ENCODE measurements around the gene NGRN.
"Not testable (repeated sequence)": the region's sequence is repeated elsewhere in the genome, so short reads cannot be mapped to it uniquely, and the experiment has no call there.

The NGRN gene

GRCh38 chr15:90286678-90287077 is 21.2 kb downstream of the NGRN start:
- DNase-seq, result peak; percentile 54 to 70

- peak in 1 of 2 experiments; percentile 10 for DNase-seq
Observed at GRCh38 chr15:90287101-90287500, 21.6 kb downstream of the NGRN start.

DNA sequence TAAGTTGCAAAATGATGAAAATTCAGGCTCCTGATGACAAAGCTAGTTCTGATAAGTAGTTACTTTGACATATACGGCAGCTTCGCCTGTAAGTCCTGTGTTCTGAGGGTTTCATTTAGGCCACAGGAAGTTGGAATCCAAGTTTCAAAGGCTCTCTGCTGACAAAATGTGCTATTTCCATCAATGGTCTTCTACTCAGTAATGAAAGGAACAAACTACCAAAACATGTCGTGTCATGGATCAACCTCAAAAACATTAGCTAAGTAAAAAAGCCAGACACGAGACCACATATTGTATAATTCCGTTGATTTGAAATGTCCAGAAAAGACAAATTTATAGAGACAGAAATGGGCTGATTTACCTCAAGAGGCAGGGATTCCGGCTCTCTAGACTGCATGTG is 22.5 kb downstream of the NGRN start:
- DNase-seq, result no peak

- no peak for DNase-seq
Observed at GRCh38 chr15:90291679-90292356, 26.3 kb downstream of the NGRN start.

GRCh38 chr15:90293040-90293810 is 27.8 kb downstream of the NGRN start:
- DNase-seq, result peak; percentile 34 to 36

DNA sequence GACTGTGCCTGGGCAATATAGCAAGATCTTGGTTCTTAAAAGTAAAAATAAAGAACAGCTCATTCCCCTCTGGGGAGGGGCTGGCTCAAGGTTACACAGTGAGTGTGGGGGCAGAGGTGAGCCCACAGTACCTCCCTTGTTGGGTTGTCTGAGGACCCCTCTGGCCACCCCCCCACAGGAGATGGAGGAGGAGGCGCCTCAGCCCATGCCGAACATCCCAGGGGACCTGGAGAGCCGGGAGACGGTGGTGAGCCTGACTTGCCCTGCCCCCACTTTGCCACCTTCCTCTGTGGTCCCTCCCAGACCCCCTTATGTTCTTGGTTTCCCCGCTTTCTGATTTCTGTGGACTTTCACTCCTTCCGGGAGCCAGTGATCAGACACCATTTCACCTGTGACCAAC is 28.7 kb downstream of the NGRN start:
- no peak for DNase-seq

DNA sequence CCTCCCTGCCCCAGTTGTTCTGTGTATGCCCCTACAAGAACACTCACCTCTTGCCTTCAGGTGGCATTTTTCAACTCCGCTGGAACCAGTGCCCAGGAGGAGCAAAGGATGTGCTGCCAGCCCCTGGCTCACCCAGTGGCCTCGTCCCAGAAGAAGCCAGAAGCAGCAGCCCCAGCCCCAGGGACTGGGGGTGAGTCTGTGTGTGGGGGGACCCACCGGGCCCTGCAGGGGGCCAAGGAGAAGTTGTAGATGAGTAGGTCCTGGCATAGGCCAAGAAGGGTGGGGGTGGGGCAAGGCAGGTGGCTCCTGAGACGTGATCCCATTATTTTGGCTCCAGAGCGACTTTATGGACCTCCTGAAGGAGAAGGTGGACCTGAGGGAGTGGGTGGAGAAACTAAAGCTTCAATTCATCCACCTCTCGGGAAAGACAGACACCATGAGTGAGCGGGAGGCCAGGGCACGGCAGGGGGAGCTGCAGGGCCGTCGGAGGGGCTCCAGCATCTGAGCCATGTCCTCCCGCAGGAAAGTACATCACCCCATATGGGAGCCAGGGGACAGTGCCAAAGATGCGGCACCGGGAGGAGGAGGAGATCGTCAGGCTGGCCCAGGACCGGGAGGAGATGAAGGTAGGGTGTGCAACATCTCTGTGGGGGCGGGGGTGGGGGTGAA is 29.3 kb downstream of the NGRN start:
- DNase-seq, result no peak

- no peak for DNase-seq
Observed at GRCh38 chr15:90295270-90295648, 29.8 kb downstream of the NGRN start.

GRCh38 chr15:90296316-90296884 is 30.9 kb downstream of the NGRN start:
- DNase-seq, result not testable (repeated sequence)

- no peak for DNase-seq
Observed at GRCh38 chr15:90297021-90297420, 31.5 kb downstream of the NGRN start.

DNA sequence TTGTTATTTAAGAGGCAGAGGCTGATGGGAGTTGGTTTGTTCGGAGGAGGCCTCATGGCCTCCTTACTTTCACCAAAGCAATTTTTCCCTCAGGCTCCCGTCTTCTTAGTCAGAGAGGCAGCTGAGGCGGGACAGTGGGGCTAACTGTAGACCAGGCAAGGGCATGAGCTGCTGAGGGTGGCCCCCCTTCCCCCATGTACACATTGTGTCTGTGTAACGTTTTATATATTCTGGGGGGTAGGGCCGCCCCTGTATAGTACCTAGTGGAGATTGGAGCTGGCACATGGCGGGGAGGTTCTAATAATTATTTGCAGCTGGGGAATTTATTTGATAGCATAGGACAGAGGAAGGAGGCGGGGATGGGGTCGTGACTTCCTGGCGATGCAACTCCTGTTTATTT is 35.1 kb downstream of the NGRN start:
- DNase-seq, result no peak

GRCh38 chr15:90300988-90301706 is 35.7 kb downstream of the NGRN start:
- DNase-seq, result peak; percentile 34 to 38

- DNase-seq, result no peak
Observed at GRCh38 chr15:90301707-90302300, 36.3 kb downstream of the NGRN start.

DNA sequence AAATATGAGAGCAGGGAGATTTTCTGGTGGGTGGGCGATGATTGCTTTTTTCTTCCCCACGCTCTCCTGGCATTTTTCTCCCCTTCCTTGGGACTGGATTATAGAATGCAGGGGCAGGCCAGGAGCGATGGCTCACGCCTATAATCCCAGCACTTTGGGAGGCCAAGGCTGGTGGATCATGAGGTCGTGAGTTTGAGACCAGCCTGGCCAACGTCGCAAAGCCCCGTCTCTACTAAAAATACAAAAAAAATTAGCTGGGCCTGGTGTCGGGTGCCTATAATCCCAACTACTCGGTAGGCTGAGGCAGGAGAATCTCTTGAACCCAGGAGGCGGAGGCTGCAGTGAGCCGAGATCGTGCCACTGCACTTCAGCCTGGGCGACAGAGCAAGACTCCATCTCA is 39.9 kb downstream of the NGRN start:
- not testable (repeated sequence) for DNase-seq

DNA sequence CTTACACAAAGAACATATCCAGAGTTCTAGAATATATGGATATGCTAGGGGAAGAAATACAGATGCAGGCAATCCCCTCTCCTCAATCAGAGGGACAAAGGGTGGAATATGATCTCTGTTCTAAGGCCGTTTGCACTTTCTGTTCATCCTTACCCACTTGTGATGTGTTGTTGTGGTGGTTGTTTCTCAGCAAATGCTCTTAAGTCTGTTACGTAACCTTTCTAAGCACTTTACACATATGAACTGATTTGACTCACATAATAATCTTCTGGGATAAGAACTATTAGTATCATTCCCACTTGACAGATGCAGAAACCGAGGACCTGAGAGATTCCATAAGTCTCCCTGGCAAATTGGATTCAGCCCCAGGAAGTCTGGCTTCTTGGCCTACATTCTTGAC is 40.5 kb downstream of the NGRN start:
- DNase-seq, result no peak

GRCh38 chr15:90306560-90306959 is 41.1 kb downstream of the NGRN start:
- peak; percentile 12 to 38 for DNase-seq

DNA sequence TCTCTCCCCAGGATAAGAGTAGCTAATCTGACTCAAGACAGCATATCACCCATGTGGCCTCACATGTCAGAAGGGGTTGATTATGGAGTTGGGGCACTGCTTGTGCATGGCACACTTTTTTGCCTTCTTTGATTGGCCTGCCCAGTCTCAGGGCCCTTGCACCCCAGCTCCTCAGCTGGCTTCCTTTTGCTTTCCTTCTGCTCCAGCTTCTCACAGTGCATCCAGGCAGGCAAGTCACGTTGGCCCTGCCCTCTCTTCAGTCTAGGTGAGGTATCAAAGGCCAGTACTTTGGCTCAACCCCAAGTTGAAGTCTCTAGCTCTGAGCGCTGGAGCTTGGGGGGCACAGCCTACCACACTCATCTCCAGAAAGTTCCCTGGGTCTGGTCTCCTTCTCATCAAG is 42.2 kb downstream of the NGRN start:
- no peak for DNase-seq

DNA sequence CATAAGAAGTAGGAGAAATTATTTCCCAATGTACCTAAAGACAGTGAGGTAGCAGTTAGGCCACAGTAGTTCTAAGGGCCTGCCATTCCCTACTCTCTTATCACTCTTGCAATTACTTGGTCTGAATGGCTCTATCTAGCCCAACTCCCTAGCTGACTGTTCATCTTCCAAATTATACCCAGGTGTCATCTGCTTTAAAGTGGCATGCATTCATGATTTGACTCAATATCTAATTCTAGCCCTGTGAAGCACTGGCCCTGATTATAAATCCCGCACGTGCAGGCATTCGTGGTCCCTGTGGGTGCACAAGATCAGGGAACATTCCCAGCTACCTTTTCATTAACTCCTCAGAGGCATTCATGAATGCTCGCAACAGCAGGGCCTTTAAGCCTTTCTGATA is 43.5 kb downstream of the NGRN start:
- no peak for DNase-seq

GRCh38 chr15:90315278-90315982 is 50.0 kb downstream of the NGRN start:
- DNase-seq, result no peak

DNA sequence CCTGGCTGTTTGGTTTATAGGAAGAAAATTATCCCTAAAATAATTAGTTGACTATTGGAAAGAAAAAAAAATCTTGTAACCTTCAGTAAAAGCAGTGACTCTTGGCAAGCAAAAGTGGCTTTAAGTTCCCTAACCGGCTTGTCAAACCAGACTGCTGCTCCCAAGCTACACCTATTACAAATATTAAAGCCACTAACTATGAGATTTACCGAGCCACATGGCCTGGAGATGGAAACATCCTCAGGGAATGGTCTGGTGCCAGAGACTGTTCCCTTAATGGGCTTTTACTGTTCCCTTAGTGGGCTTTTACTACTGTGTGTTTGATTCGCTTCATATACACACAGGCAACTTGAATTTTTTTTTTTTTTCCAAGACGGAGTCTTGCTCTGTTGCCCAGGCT is 50.7 kb downstream of the NGRN start:
- DNase-seq, result no peak

DNA sequence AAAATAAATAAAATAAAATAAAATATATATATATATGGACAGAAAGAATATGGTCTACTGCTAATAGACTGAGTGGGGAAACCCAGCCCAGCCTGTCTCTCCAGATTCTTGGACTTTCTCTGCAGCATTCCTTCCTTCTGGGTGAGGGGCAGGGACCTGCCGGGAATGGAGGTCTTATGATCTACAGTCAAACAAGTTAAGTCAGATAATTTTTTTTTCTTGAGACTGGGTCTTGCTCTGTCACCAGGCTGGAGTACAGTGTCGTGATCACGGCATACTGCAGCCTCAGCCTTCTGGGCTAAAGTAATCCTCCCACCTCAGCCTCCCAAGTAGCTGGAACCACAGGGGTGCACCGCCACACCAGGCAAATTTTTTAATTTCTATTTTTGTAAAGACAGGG is 53.1 kb downstream of the NGRN start:
- DNase-seq, result no peak

All from Kasumi-1 (cell line).